Measurements from ENCODE around the gene RALGPS1.

DNA sequence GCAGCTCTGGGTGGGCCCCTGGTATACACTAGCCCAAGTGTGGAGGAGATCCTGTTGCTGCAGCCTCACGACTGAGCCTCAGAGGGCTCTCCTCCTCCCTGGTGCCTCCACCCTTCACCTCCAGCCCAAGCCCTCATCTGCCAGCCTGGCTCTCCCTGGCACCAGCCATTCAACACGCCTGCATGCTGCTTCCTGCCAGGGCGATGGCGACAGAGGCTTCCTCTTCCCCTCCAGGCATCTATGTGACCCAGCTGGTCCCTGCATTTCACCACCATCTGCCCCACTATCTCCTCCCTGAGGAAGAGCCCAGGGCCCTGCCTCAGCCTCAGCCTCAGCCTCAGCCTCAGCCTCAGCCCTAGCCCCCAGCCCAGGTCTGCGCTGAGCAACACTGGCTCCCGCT is 262.6 kb downstream of the RALGPS1 start:
- TF ChIP-seq CTCF (IDR thresholded peaks at IDR 0.05): no peak
- no peak for TF ChIP-seq POLR2A (IDR thresholded peaks at IDR 0.05)
